Tibial artery (tissue), 4 donors: Measurements from ENCODE around the gene UBE4B.
A peak's percentile ranks its signal among the peaks of the same experiment; 100 is the strongest.
"Not testable (repeated sequence)": the region's sequence is repeated elsewhere in the genome, so short reads cannot be mapped to it uniquely, and the experiment has no call there.

Source experiments
- DNase-seq, 2 donors: peaks; one replicate each; pipeline ENCODE4 v3.0.0-alpha.2; 2019
- H3K27ac ChIP-seq, 2 donors: fragments of 200-600 bp; sonication (generic) in 1 of 2; 1 replicate in 1 of 2; 2 replicates in 1 of 2; pipeline ENCODE4 v1.5.1; 2018 to 2019; ENCODE audit warnings: mild to moderate bottlenecking in 1 of 2
- H3K27me3 ChIP-seq, 2 donors: fragments of 200-600 bp; sonication (generic) in 1 of 2; one replicate each; pipeline versions ENCODE4 v1.5.1 to v1.6.0; 2016 to 2019
- H3K36me3 ChIP-seq, 3 donors: fragments of 200-600 bp; sonication (generic) in 2 of 3; one replicate each; pipeline ENCODE4 v1.5.1; 2016 to 2019; ENCODE audit warnings: mild to moderate bottlenecking in 2 of 3
- H3K4me1 ChIP-seq, 4 donors: fragments of 200-600 bp; sonication (generic) in 2 of 4; 1 replicate in 3 of 4; 2 replicates in 1 of 4; pipeline ENCODE4 v1.5.1; 2016 to 2019
- H3K4me3 ChIP-seq, 2 donors: fragments of 200-600 bp; sonication (generic) in 1 of 2; 1 replicate in 1 of 2; 2 replicates in 1 of 2; pipeline ENCODE4 v1.5.1; 2018 to 2019; ENCODE audit warnings: mild to moderate bottlenecking in 2 of 2
- H3K9me3 ChIP-seq, 3 donors: fragments of 200-600 bp; sonication (generic) in 1 of 3; one replicate each; pipeline ENCODE4 v1.5.1; 2016 to 2019
- CTCF ChIP-seq, 2 experiments: fragments of 200-600 bp in 1 of 2; fragments of 450-650 bp in 1 of 2; IDR thresholded peaks; one replicate each; pipeline ENCODE4 v1.5.1; 2017 to 2019; ENCODE audit warnings: antibody characterized with exemption in 2 of 2, mild to moderate bottlenecking in 1 of 2, moderate library complexity in 1 of 2
- intact Hi-C: fragments of 100-400 bp; cut with DNase I; formaldehyde crosslinking; loops from one replicate; pipeline ENCODE4 v1.15.0; 2023; ENCODE audit warnings: low total_unique reads

Gene UBE4B

DNA sequence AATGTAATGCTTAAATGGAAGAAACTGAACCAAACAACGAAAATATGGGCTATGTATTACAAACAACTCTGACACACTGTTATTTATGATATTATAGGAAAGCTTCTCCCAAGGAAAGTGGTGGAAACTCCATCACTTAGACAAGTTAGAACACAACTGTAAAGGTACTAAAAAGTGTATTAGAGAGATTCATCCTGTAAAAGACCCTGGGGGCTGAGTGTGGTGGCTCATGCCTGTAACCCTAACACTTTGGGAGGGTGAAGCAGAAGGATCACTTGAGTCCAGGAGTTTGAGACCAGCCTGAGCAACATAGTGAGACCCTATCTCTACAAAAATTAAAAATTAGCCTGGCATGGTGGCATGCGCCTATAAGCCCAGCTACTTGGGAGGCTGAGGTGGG is 7.4 kb upstream of the UBE4B start:
- H3K4me3 ChIP-seq: no peak overlapping the region
- no peaks in the 10 kb centered on the region for H3K9me3 ChIP-seq
- intact Hi-C loops: no loop called here
- H3K27ac ChIP-seq: no peak overlapping the region
- no peaks in the 10 kb centered on the region for H3K36me3 ChIP-seq
- no peaks in the 10 kb centered on the region for H3K27me3 ChIP-seq
- no peak for DNase-seq
- no peak for TF ChIP-seq CTCF (IDR thresholded peaks at IDR 0.05)
- no peaks in the 10 kb centered on the region for H3K4me1 ChIP-seq

DNA sequence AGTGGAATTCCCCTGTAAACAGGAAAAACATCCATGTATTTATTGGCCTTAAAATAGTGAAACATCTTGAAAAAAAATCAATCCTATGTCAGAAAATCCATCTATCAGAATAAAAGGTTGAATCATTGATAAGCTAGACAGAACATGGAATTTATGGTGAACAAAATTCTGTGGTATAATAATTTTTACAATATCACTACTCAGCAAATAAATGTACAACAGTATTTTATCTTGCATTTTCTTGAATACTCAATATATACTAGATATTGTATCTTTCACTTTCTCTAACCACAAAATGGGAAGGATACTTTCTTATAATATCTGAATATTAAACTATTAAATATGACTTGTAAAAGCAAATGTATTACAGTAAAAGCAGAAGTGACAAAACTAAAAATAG is 5.7 kb upstream of the UBE4B start:
- TF ChIP-seq CTCF (IDR thresholded peaks at IDR 0.05): no peak
- no peak overlapping the region for H3K4me3 ChIP-seq
- intact Hi-C loops: no loop called here
- no peaks in the 10 kb centered on the region for H3K9me3 ChIP-seq
- DNase-seq: no peak
- H3K27ac ChIP-seq: no peak overlapping the region
- H3K36me3 ChIP-seq: no peaks in the 10 kb centered on the region
- H3K27me3 ChIP-seq: no peaks in the 10 kb centered on the region
- peaks cover 0 to 8% (median 3%) of the 10 kb centered on the region in 4 donors for H3K4me1 ChIP-seq

DNA sequence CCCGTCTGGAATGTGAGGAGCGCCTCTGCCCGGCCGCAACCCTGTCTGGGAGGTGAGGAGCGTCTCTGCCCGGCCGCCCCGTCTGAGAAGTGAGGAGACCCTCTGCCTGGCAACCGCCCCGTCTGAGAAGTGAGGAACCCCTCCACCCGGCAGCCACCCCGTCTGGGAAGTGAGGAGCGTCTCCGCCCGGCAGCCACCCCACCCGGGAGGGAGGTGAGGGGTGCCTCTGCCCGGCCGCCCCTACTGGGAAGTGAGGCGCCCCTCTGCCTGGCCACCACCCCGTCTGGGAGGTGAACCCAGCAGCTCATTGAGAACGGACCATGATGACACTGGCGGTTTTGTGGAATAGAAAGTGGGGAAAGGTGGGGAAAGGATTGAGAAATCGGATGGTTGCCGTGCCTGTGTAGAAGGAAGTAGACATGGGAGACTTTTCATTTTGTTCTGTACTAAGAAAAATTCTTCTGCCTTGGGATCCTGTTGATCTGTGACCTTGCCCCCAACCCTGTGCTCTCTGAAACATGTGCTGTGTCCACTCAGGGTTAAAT is 3.7 kb upstream of the UBE4B start:
- intact Hi-C loops: not testable (repeated sequence)

DNA sequence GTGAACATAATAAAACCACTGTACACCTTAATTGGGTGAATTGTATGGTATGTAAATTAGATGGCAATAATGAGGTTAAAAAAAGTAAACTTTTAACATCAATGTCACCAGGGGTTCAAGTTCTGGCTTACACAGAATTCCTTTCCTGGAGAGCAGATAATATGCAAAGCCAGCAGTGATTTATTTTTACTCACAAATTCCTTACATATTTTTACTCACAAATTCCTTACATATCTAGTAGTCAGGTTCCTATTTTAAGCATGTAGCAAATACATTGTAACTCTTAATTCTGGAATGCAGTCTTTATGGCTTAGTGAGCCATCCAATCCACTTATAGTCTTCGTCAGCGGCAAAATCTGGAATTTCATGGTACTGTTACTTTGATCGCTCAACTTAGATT is 1.3 kb upstream of the UBE4B start:
- no peak overlapping the region for H3K4me3 ChIP-seq
- intact Hi-C loops: loop anchor here (5.0 to 10.0 kb wide), 2 partner anchors 87 to 121 kb away; partner anchors contain the start of genes LZIC and NMNAT1
- H3K27ac ChIP-seq: peak overlapping the region in 1 of 2 donors; percentile 99
- peaks cover 0 to 38% (median 13%) of the 10 kb centered on the region in 4 donors for H3K4me1 ChIP-seq
- DNase-seq: no peak
- peaks cover 0 to 2% (median 2%) of the 10 kb centered on the region in 3 donors for H3K36me3 ChIP-seq
- no peak for TF ChIP-seq CTCF (IDR thresholded peaks at IDR 0.05)
- no peaks in the 10 kb centered on the region for H3K27me3 ChIP-seq
- H3K9me3 ChIP-seq: no peaks in the 10 kb centered on the region

More for the DNA sequence above, 3.7 kb upstream of the UBE4B start:
- not testable (repeated sequence) for H3K27ac ChIP-seq, DNase-seq, H3K36me3 ChIP-seq, H3K27me3 ChIP-seq, H3K9me3 ChIP-seq, H3K4me3 ChIP-seq
- peaks cover 0 to 15% (median 5%) of the 10 kb centered on the region in 4 donors for H3K4me1 ChIP-seq

DNA sequence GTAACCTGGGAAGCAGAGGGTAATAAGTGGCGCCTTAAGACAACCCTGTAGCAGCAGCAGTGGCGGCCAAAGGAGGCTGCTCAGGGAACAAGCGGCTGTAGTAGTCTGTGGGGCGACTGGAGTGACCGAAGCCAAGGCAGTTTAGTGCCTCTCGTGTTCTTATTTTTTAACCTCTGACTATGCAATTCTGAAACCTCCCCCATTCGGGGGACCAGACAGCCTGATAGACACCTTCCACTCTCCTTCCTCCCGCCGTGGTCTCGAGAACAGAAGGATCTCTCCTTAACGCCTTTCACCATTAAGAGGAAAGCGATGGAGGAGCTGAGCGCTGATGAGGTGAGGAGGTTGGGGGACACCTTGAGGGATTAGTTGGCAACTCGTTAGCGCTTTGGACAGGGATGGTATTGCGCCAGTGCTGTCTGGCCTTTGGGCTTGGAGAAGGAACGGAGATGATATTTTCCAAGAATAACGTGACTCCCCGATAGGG is 644 bp downstream of the UBE4B start:
- no peak for TF ChIP-seq CTCF (IDR thresholded peaks at IDR 0.05)
- peak in 1 of 2 donors; percentile 21 for DNase-seq
- intact Hi-C loops: loop anchor here (2.0 to 10.0 kb wide), 3 partner anchors 75 to 119 kb away; partner anchors contain the start of genes LZIC and NMNAT1

DNA sequence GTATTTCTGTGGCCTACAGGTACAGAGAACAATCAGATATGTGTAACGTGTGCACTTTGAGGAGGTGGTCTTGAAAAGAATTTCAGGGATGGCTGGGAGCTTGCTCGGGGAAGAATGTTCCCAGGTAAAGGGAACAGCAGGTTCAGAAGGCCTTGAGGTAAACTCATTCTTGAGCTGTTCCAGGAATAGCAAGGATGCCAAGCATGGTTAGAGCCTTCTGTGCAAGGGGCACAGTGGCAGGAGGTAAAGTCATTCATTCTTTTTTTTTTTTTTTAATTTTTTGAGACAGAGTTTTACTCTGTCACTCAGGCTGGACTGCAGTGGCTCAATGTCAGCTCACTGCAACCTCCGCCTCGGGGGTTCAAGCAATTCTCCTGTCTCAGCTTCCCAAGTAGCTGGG is 10.0 kb downstream of the UBE4B start:
- no peaks in the 10 kb centered on the region for H3K9me3 ChIP-seq
- H3K27me3 ChIP-seq: no peaks in the 10 kb centered on the region
- peaks cover 0 to 45% (median 16%) of the 10 kb centered on the region in 3 donors for H3K36me3 ChIP-seq
- no peak for TF ChIP-seq CTCF (IDR thresholded peaks at IDR 0.05)
- DNase-seq: no peak
- intact Hi-C loops: no loop called here
- H3K27ac ChIP-seq: no peak overlapping the region
- H3K4me3 ChIP-seq: no peak overlapping the region
- H3K4me1 ChIP-seq: peaks cover 0 to 39% (median 21%) of the 10 kb centered on the region in 4 donors

More for the DNA sequence above, 644 bp downstream of the UBE4B start:
- Histone ChIP-seq H3K4me3 (peak overlapping the region; percentile 82 to 100), H3K27me3 (no peaks in the 10 kb centered on the region), H3K36me3 (peaks cover 9 to 22% (median 19%) of the 10 kb centered on the region in 3 donors), H3K4me1 (peaks cover 0 to 40% (median 13%) of the 10 kb centered on the region in 4 donors), H3K9me3 (no peaks in the 10 kb centered on the region), H3K27ac (peak overlapping the region; percentile 96 to 99)
